HG02642 (cell line): ENCODE data around the gene KCNQ1.
"Not testable (repeated sequence)": the region's sequence is repeated elsewhere in the genome, so short reads cannot be mapped to it uniquely, and the experiment has no call there.

ENCODE experiments used
- ATAC-seq: cut with Tn5 transposase; IDR thresholded peaks from one replicate; pipeline ENCODE4 v1.9.1; 2021; ENCODE audit warnings: mild to moderate bottlenecking; ENCODE audit not compliant: unreplicated experiment, poor library complexity

The KCNQ1 gene

DNA sequence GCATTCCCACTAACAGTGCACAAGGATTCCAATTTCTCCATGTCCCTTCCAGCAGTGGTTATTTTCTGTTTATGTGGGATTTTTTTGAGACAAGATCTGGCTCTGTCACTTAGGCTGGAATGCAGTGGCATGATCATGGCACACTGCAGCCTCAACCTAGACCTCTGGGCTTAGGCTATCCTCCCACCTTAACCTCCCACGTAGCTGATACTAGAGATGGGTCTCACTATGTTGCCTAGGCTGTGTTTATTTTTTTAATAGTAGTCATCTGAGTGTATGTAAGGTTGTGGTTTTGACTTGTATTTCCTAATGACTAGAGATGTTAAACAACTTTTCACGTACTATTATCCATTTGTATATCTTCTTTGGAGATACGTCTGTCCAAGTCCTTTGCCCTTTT lies 180.4 kb downstream of the KCNQ1 start:
- no peak for ATAC-seq

DNA sequence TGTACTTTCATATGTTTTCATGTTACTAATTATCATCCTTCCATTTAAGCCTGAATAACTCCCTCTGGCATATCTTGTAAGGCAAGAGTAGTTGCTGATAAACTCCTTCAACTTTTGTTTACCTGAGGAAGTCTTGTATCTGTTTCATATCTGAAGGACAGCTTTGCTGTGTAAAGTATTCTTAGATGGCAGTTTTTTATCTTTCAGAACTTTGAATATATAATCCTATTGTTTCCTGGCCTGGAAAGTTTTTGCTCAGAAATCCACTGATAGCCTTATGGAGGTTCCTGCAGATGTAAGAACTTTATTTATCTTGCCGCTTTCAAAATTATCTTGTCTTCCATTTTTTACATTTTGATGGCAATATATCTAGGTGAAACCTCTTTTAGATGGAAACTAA lies 185.9 kb downstream of the KCNQ1 start:
- no peak for ATAC-seq

DNA sequence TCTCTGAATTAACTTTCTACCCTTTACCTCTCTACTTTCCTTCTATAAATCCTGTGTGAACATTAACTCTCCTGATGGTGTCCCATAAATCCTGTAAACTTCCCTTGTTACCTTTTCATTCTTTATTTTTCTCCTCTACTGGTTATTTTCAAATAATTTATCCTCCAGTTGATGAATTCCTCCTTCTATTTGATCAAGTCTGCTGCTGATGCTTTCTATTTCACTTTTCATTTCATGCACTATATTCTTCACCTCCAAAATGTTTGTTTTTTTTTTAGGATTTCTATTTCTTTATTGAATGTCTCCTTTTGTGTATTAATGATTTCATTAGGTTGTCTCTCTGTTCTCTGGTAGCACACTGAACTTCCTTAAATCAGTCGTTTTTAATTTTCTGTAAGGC lies 186.4 kb downstream of the KCNQ1 start:
- no peak for ATAC-seq

DNA sequence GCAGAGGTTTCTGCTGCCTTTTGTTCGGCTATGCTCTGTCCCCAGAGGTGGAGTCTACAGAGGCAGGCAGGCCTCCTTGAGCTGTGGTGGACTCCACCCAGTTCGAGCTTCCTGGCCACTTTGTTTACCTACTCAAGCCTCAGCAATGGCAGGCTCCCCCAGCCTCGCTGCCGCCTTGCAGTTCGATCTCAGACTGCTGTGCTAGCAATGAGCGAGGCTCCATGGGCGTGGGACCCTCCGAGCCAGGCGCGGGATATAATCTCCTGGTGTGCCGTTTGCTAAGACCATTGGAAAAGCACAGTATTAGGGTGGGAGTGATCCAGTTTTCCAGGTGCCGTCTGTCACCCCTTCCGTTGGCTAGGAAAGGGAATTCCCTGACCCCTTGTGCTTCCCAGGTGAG lies 195.0 kb downstream of the KCNQ1 start:
- ATAC-seq, result not testable (repeated sequence)

DNA sequence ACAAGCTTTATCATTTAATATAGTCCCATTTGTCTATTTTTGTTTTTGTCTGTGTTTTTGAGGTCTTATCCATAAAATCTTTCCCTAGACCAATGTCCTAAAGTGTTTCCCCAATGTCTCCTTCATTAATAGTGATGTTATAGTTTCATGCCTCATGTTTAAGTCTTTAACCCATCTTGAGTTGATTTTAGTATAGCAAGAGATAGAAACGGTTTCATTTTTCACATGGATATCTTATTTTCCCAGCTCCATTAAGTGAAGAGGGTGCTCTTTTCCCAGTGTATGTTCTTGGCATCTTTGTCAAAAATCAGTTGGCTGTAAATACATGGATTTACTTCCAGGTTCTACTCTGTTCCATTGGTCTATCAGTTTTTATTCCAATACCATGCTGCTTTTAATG lies 196.8 kb downstream of the KCNQ1 start:
- ATAC-seq, result no peak

DNA sequence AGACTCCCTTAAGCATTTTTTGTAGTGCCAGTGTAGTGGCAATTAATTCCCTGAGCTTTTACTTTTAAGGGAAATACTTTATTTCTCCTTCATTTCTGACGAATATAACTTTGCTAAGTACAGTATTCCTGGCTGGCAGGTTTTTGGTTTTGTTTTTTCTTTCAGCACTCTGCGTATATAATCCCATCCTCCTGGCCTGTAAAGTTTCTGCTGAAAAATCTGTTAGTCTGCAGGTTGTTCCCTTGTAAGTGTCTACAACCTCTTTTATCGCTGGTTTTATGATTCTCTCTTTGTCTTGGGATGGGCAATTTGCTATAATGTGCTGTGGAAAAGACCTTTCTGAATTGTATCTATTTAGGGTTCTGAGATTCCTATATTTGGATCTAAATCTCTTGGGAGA lies 198.9 kb downstream of the KCNQ1 start:
- ATAC-seq, result no peak

DNA sequence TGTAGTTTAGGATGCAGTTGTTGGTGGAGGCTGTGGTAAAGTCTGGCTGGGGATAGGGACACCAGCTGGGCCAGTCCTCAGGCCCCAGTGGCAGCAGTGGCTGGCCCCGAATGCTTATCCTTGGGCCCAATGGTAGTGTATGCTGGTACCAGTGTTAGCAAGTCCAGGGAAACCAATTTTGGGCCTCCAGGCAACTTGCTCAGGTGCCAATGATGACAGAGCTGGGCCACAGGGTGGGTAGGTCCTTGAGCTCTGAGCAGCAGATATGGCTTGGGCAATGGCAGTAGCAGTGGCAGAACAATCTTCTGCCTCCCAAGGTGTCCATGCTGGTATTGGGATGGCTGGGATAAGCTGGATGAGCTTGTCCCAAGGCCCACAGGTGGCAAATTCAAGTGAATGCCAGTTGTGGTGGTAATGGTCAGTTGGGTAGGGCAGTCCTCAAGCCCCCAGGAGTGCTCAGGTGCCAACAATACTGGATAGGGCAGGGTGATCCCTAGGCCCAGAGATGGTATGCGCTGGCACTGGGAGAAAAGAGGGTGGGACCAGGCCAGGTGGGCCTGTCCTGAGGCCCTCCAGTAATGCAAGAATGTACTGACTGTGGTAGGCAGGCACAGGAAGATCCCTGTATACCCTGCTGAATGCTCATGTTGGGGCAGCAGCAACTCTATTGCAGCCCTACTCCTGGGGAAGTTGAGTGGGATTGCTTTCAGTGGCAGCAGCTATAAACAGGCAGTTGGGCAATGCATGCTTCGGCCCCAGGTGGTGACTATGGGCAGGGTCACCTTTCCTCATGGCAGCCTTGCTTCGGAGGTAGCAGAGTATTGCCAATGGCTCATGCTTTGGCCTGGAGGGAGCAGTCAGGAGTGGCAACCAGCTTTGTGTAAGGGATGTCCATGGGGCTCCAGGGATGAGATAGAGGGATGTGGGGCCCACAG lies 200.3 kb downstream of the KCNQ1 start:
- ATAC-seq, result no peak

DNA sequence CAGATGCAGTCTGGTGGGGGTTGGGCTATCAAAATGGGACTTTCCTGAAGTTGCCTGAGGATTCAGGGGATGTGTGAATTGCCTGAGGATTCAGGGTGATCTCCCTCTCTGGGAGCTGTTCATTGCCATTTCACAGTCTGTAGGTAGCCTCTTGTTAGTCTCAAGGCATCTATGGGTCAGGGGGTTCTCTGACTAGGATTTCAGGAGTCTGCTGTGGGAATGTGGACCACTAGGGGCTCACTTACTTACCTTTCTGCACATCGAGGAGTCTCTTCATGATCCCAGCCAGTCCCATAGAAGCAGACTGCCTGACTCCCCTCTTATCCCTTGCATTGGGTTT lies 200.9 kb downstream of the KCNQ1 start:
- no peak for ATAC-seq

DNA sequence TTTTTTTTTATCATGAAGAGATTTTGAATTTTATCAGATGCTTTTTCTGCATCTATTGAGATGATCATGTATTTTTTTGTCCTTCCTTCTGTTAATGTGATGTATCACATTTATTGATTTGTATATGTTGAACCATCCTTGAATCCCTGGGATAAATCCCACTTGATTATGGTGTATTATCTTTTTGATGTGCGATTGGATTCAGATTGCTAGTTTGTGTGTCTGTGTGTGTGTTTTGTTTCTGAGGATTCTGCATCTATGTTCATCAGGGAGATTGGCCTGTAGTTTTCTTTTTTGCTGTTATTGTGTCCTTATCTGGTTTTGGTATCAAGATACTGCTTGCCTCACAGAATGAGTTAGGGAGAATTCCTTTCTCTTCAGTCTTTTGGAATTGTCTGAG lies 202.4 kb downstream of the KCNQ1 start:
- no peak for ATAC-seq

DNA sequence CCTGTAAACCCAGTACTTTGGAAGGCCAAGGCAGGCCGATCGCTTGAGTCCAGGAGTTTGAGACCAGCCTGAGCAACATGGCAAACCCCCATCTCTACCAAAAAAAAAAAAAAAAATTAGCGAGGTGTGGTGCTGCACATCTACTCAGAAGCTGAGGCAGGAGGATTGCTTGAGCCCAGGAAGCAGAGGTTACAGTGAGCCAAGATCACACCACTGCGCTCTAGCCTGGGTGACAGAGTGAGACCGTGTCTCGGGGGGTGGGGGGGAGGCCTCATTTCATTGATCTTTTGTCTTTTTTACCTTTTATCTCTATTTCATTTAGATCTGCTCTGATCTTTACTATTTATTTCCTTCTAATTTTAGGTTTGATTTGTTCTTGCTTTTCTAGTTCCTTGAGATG lies 203.1 kb downstream of the KCNQ1 start:
- ATAC-seq, result no peak

DNA sequence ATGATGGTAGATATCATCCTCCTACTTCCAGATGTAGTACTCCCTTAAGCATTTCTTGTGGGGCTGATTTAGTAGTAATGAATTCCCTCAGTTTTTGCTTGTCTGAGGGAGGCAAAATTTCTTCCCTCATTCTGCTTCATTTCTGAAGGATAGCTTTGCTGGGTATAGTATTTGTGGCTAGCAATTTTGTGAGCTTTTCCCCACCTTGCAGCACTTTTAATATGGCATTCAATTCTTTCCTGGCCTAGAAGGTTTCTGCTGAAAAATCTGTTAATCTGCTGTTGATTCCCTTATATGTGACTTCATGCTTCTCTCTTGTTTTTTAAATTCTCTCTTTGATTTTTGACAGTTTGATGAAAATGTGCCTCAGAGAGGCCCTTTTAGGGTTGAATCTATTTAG lies 204.6 kb downstream of the KCNQ1 start:
- ATAC-seq, result no peak

DNA sequence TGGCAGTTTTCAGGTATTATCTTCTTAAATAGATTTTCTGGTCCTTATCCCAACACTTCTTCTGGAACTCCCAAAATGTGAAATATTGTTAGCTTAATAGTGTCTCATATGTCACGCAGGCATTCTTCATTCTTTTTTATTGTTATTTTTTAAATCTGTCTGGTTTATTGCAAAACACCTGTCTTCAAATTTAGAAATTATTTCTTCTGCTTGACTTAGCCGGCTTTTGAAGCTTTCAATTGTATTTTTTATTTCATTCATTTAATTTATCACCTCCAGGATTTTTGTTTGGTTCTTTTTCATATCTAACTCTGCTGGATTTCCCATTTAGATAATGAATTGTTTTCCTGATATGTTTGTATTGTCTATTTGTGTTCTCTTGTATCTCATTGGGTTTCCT lies 205.0 kb downstream of the KCNQ1 start:
- no peak for ATAC-seq

DNA sequence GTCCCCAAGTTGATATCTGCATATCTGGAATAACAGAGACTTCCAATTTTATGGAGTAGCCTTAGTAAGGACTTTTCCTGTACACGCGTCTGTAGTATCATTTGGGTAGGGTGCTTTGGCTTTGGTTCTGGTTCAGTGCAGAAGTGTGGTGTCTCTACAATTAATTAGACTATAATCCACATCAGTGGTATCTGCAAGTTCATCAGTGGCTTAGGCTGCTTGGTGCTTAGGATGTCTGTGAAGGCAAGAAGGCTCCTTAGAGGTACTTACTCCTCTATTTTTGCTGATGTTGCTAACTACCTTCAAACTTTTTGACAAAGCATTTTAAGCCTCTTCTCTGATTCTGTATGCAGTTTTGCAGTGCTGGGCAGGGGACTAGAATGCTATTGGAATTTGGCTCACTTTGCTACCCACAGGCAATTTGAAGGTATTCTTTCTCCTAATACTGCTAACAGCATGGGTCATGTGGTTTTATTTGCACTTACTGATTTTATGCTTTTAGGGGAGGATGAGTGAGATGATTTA lies 205.6 kb downstream of the KCNQ1 start:
- ATAC-seq, result no peak

DNA sequence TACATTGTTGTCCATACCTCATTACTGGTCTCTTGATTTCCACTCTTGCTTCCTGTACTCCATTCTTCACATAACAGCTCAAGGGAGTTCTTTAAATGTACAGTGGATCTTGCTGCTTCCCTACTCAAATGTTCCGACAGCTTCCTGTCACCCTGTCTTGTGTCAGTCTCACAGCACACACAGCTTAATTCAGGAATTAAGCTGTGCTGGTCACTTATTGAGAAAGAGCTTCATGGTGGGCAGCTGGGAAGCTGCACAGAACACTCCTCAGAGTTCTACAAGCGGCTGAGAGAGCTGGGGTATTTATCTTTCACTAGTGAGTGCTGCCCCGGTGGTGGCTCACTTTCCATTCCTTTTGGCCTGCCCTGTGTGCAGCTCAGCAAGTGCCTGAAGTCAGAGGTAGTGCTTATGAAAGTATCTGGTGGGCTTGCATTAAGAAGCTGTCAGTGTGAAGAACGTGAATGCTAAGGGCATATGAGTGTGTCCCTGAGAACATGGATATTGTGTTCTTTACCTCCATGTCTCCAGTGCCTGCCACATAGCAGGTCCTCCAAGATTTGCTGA lies 206.3 kb downstream of the KCNQ1 start:
- ATAC-seq, result no peak

DNA sequence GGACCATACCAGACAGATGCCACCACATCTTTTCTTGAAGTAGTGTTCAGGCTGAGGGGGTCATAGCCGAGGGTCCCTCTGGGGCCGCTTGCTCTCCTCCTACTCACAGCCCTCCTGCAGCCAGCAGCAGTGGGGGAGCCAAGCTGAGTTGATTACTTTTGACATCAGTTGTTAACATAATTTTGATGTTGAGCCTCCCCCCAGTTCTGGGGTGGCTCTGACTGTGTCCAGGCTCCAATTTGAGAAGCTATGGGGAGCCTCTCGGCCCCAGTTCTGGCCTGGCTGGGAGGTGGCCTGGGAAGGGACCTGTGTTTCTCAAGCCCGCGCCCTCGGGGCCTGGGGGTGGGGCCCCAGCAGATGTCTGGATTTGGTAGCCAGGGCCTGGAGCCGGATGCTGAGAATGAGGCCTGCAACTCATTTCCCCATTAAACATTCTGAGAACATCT lies 207.0 kb downstream of the KCNQ1 start:
- ATAC-seq, result no peak

DNA sequence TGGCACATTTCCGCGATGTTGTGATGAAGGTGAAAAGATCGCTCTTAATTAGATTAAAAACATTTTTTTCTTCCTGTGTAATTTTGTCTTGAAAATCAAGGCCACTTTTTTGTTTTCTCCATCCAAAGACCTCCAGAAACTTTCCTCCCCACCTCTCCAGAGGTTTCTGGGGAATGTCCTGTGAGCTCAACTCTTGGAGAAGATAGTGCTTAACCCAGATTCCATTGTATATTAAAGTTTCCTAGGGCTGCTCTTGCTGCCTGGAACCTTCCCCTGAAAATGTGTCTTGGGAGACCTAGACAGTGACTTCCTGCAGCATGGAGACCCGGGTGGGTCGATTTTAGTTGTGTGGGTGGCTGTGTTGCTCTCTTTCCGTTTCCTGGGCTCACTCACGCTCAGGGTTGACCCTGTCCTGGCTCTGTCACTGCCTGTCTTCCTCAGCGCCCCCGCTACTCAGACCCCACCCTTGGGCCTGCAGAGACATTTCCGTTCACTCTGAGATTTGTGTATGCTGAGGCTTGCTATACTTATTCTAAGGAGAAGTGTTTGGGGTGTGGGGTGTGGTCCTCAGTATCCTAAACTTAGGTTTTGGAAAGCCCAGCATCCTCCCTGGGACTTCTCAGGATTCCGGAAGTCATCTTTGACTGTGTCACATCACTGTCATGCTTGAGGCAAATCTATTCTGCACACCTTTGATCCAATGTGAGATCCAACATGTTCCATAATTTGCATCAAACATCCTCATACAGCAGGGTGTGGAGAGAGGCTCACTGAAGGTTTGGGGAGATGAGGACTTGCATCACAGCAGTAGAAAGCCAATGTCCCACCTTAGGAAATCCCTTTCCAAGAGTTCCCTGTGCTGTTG lies 207.8 kb downstream of the KCNQ1 start:
- ATAC-seq, result no peak

DNA sequence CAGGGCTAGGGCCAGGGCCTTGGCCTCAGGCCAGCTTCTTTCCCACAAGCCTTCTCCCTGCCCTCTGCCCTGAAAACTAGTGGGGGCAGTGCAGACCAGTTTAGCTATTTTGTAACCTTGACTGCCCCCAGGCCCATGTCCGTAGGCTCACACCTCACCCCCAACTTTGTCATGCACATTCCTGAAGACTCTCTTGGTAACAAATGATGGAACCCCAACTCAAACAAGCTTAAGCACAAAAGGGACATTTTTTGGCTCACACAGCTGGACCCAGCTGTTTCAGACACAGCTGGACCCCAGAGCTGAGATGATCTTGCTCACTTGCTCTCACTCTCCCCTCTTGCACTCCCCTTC lies 208.4 kb downstream of the KCNQ1 start:
- no peak for ATAC-seq

DNA sequence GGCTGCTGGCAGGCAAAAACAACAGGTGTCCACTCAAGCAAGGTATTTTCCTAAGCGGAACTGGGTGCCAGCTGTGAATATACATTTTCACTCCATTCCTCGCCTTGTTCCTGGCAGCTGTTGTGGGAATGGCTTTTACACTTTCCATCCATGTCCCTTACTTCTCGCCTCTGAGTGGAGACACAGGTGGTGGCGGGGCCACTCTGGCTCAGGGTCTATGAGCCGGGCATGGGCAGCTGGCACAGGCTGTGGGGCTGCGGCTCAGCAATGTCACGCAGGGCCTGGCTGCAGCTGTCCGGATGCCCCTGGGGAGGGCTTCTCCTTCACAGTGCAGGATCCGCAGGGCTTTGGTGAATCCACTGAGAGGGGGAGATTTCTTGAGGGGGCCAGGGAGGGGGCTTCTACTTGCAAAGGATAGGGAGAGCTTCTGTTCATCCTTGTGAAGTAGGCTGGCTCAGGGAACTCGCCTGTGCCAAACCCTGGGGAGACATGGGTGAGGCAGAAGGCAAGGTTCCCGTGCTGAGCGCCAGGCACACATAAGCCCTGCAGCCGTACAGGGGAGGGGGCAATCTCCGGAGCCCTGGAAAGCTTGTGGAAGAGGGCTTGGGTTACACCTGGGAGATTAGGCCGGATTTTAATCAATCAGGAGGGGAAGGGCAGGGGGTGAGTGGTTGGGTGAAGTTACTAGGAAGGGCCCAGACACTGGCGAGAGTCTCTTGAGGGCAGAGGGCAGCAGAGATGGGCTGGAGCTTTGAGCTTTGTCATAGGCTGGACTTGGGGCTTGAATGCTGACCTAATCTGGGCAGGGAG lies 209.3 kb downstream of the KCNQ1 start:
- no peak for ATAC-seq

DNA sequence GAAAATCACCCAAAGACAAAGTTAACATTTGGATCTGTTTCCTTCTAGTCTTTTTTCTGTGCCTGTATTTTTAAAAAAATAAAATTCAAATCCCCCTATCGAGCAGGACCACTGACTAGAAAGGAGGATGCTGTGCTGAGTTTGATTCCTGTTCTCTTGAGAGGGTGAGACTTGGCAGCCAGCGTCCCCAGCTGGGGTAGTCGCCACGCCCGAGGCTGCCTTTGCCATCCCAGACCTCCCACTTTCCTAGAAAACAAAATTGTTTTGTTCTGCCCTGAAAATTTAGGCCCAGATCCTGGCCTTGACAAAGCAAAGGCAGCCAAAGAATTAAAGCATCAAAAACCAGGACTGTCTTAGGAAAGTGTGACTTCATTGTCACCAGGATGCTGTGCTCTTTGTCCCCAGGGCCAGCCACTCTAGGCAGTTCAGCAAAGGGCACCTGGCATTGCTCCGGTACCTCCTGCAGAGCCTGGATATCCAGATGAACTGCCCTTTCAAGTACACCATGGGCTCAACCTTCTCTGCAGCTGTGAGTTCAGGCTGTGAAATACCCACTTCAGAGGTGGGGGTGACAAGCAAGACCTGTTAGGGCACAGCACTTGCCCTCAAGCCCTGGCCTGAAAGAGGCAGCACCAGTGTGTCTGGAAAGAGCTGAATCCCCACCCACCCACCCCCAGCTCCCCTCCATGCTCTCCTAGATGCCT lies 210.4 kb downstream of the KCNQ1 start:
- ATAC-seq, result no peak
